GM12874 (cell line): ENCODE data around the gene TIMM13.

ENCODE experiments used
- CTCF ChIP-seq: IDR thresholded peaks from 2 replicates; pipeline ENCODE4 v1.5.1; 2011; ENCODE audit warnings: low read depth, mild to moderate bottlenecking, control low read depth, low read length, moderate library complexity; ENCODE audit not compliant: insufficient read depth

Gene TIMM13

GRCh38 chr19:2455851-2456570, 28.6 kb upstream of the TIMM13 start:
- TF ChIP-seq CTCF = no peak

GRCh38 chr19:2454962-2455850, 27.8 kb upstream of the TIMM13 start:
- no peak for TF ChIP-seq CTCF

GRCh38 chr19:2454199-2454961, 27.0 kb upstream of the TIMM13 start:
- no peak for TF ChIP-seq CTCF

- no peak for TF ChIP-seq CTCF
These were observed 26.1 kb upstream of the TIMM13 start for GRCh38 chr19:2453431-2454025.

- TF ChIP-seq CTCF = no peak
These were observed 24.4 kb upstream of the TIMM13 start for GRCh38 chr19:2451741-2452140.

GRCh38 chr19:2451138-2451537, 23.8 kb upstream of the TIMM13 start:
- TF ChIP-seq CTCF = no peak
